HG03108 (cell line): ENCODE data around the gene SH3BP5L.
"Not testable (repeated sequence)": the region's sequence is repeated elsewhere in the genome, so short reads cannot be mapped to it uniquely, and the experiment has no call there.

Experiments
- ATAC-seq: cut with Tn5 transposase; IDR thresholded peaks from one replicate; pipeline ENCODE4 v1.9.1; 2021; ENCODE audit warnings: moderate library complexity; ENCODE audit not compliant: unreplicated experiment

SH3BP5L gene

GRCh38 chr1:248811514-248812490, 13.9 kb downstream of the SH3BP5L start:
- ATAC-seq: no peak

- no peak for ATAC-seq
Measured at GRCh38 chr1:248810727-248811513, 14.8 kb downstream of the SH3BP5L start.

GRCh38 chr1:248810000-248810726, 15.6 kb downstream of the SH3BP5L start:
- no peak for ATAC-seq

GRCh38 chr1:248808876-248809275, 16.8 kb downstream of the SH3BP5L start:
- no peak for ATAC-seq

GRCh38 chr1:248807067-248807737, 18.5 kb downstream of the SH3BP5L start:
- peak; percentile 43 for ATAC-seq

GRCh38 chr1:248805876-248806275, 19.8 kb downstream of the SH3BP5L start:
- ATAC-seq: no peak

- peak; percentile 92 for ATAC-seq
Measured at GRCh38 chr1:248804771-248805681, 20.7 kb downstream of the SH3BP5L start.

GRCh38 chr1:248803501-248803900, 22.2 kb downstream of the SH3BP5L start:
- ATAC-seq: not testable (repeated sequence)

- ATAC-seq: no peak
Measured at GRCh38 chr1:248802454-248802853, 23.3 kb downstream of the SH3BP5L start.

- ATAC-seq: no peak
Measured at GRCh38 chr1:248800459-248800858, 25.3 kb downstream of the SH3BP5L start.

GRCh38 chr1:248798791-248799190, 26.9 kb downstream of the SH3BP5L start:
- ATAC-seq: no peak

- ATAC-seq: not testable (repeated sequence)
Measured at GRCh38 chr1:248794663-248795062, 31.1 kb downstream of the SH3BP5L start.

GRCh38 chr1:248793592-248793991, 32.1 kb downstream of the SH3BP5L start:
- peak; percentile 86 for ATAC-seq

- ATAC-seq: no peak
Measured at GRCh38 chr1:248792342-248792741, 33.4 kb downstream of the SH3BP5L start.

GRCh38 chr1:248791010-248791409, 34.7 kb downstream of the SH3BP5L start:
- no peak for ATAC-seq

GRCh38 chr1:248790456-248790855, 35.3 kb downstream of the SH3BP5L start:
- ATAC-seq: no peak

- not testable (repeated sequence) for ATAC-seq
Measured at GRCh38 chr1:248789337-248789736, 36.4 kb downstream of the SH3BP5L start.

- ATAC-seq: no peak
Measured at GRCh38 chr1:248788327-248788726, 37.4 kb downstream of the SH3BP5L start.

GRCh38 chr1:248787430-248787829, 38.3 kb downstream of the SH3BP5L start:
- ATAC-seq: no peak
